HFF-Myc (cell line): ENCODE measurements around the gene CENPX.

Experiments used
- DNase-seq: peaks from one replicate; pipeline ENCODE4 v3.0.0-alpha.2; 2011; ENCODE audit warnings: low read depth; ENCODE audit errors: extremely low read depth
- H3K4me3 ChIP-seq: replicated peaks from 2 replicates; pipeline ENCODE4 v1.5.1; 2011; ENCODE audit warnings: low read depth, mild to moderate bottlenecking, control low read depth, low read length
- TF ChIP-seq, protein P1 (sequence below): IDR thresholded peaks from 2 replicates; pipeline ENCODE4 v1.5.1; 2012; ENCODE audit warnings: mild to moderate bottlenecking, low read depth, low read length, control low read depth; ENCODE audit errors: missing control alignments

The CENPX gene

DNA sequence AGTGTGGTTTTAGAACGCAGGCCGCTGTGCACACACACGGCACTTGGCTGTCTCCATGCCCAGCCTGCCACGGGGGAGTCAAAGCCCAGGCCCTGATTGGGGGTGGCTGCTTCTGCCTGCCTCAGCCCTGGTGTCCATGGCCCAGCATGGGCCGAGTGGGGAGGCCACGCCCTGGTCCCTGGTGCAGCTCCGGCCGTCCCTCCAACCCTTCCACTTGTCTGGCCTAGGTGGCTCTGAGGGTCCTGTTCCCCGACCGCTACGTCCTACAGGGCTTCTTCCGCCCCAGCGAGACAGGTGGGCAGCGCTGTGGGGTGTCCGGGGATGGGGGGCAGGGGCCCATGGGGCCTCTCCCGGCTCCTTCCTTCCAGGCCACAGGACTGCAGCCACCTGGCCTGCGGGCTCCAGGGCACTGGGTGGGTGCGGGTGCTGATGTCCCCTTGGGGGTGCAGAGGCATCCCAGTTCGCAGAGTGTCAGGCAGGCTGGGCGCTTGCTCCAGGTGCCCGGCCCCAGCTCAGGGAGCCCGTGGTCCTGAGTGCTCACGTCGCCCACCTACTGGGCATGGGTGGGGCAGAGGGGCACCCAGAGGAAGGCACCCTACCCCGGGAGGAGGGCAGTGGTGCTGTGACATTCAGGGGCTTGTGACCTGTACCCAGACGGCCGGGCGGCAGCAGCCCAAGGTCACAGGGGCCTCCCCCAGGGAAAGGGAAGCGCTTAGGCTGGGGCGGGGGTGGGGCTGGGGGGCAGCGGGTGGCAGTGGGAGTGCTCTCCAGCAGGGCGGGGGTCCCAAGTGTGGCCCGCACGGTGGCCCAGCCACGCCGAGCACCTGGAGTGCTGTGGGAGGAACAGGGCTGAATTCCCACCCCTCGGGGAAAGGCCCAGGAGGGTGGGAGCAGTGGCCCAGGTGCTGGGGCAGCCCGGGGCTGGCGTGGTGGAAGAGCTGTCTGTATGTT lies 11.8 kb downstream of the CENPX start:
- TF ChIP-seq, protein P1, sequence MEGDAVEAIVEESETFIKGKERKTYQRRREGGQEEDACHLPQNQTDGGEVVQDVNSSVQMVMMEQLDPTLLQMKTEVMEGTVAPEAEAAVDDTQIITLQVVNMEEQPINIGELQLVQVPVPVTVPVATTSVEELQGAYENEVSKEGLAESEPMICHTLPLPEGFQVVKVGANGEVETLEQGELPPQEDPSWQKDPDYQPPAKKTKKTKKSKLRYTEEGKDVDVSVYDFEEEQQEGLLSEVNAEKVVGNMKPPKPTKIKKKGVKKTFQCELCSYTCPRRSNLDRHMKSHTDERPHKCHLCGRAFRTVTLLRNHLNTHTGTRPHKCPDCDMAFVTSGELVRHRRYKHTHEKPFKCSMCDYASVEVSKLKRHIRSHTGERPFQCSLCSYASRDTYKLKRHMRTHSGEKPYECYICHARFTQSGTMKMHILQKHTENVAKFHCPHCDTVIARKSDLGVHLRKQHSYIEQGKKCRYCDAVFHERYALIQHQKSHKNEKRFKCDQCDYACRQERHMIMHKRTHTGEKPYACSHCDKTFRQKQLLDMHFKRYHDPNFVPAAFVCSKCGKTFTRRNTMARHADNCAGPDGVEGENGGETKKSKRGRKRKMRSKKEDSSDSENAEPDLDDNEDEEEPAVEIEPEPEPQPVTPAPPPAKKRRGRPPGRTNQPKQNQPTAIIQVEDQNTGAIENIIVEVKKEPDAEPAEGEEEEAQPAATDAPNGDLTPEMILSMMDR, result no peak
- no peak overlapping the region for H3K4me3 ChIP-seq
- no peak for DNase-seq

DNA sequence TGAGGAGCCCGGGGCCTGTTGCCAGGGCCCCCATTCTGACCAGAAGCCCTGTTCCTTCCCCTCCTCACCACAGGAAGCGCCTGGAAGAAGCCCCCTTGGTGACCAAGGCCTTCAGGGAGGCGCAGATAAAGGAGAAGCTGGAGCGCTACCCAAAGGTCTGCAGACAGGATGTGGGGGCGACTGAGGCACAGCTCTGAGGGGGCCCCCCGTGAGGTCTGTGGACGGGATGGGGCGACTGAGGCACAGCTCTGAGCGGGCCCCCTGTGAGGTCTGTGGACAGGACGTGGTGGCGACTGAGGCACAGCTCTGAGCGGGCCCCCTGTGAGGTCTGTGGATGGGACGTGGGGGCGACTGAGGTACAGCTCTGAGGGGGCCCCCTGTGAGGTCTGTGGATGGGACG lies 13.3 kb downstream of the CENPX start:
- TF ChIP-seq, protein P1, result no peak
- no peak for DNase-seq
- H3K4me3 ChIP-seq, result no peak overlapping the region

DNA sequence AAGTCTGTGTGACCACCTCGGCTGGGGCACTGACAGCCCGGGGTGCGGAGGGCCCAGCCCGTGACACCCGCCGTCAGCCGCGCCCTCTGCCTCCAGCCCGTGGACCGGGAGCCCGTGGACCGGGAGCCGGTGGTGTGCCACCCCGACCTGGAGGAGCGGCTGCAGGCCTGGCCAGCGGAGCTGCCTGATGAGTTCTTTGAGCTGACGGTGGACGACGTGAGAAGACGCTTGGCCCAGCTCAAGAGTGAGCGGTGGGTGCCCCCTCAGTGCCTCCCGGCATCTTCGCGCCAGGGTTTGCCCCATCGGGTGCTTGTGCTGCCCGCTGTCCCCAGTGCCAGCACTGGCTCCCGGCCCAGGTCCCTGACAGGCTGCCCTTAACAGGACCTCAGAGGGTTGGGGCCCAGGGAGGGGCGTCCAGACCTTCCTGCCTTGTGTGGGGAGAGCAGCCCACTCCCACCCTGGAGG lies 13.7 kb downstream of the CENPX start:
- DNase-seq, result no peak
- no peak overlapping the region for H3K4me3 ChIP-seq
- TF ChIP-seq, protein P1, result no peak

DNA sequence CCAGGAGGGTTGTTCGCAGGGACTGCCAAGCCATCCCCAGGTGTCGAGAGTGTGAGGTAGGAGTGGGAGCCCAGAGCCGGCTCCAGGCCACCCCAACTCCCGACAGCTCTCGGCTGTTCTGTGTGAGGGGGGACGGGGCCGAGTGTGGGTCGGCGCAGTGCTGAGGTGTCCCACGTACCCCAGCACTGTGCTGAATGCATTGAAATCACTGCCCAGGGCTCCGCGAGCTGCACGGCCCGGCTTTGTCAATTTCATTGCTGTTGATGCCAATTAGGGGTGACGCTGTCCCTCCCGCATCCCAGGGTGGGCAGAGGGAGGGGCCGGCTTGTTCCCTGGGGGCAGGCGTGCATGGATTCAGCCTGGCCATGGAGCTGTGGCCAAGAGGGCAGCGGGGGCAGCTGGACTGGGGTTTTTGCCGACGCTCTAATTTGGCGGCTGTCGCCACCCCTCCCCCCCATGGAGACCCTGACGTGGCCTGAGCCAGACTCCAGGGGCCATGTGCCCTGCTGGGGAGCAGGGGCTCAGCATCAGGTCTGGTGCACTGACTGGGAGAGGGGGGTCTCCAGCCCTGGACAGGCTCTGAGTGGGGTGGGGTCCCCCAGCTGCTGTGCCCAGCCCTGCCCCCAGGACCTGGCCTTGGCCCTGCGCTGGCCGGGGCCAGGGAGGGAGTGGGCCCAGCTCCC lies 14.3 kb downstream of the CENPX start:
- H3K4me3 ChIP-seq, result no peak overlapping the region
- DNase-seq, result no peak
- TF ChIP-seq, protein P1, result no peak

- TF ChIP-seq, protein P1, result no peak
- no peak for DNase-seq
- H3K4me3 ChIP-seq, result no peak overlapping the region
These were observed 15.0 kb downstream of the CENPX start for GRCh38 chr17:82007495-82008257.

- TF ChIP-seq, protein P1, result no peak
- H3K4me3 ChIP-seq, result no peak overlapping the region
- no peak for DNase-seq
These were observed 15.5 kb downstream of the CENPX start for GRCh38 chr17:82007228-82007494.
